Measurements from ENCODE around the gene TMEM185B.

DNA sequence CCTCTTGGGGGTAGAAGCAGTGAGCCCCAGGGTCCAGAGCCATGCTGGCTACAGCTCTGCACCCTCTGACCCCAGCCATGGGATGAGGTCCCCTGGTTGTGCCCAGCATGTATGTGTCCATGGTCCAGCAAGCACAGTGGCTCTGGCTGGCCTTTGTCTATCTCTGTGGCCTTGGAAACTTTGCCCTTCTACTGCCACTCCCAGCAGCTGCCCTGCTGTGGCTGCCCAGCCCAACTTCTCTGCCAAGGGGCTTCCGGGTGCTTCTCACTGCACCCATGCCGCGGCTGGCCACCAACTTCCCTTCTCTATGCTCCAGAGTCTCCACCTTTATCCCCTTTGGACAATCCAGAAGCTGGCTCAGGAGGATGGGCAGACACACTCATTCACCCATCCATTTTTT lies 18.8 kb downstream of the TMEM185B start:
- TF ChIP-seq POLR2A (IDR thresholded peaks at IDR 0.05; ENCODE audit: low read depth, low read length) (no peak), POLR2AphosphoS5 (IDR thresholded peaks at IDR 0.05; ENCODE audit: low read depth, low read length) (no peak)
